Measurements from ENCODE around the gene C14orf180.

C14orf180 gene

GRCh38 chr14:104558231-104559027, 21.1 kb upstream of the C14orf180 start:
- Histone ChIP-seq H3K36me3 (ENCODE audit: insufficient read depth, low read length) (no peaks in the 10 kb centered on the region), H3K27ac (ENCODE audit: low read depth, low read length) (no peak overlapping the region), H3K9me3 (ENCODE audit: low read length) (no peaks in the 10 kb centered on the region), H3K27me3 (ENCODE audit: control insufficient read depth in 1 of 2, insufficient read depth in 2 of 2, low read length in 2 of 2) (peaks cover 0 to 7% of the 10 kb centered on the region in 2 donors), H3K4me1 (ENCODE audit: insufficient read depth, low read length) (no peaks in the 10 kb centered on the region), H3K9ac (ENCODE audit: low read length) (no peak overlapping the region), H3K4me3 (ENCODE audit: low read depth in 1 of 2, low read length in 2 of 2) (no peak overlapping the region)

GRCh38 chr14:104559028-104559803, 20.3 kb upstream of the C14orf180 start:
- Histone ChIP-seq H3K4me1 (ENCODE audit: insufficient read depth, low read length) (no peaks in the 10 kb centered on the region), H3K27ac (ENCODE audit: low read depth, low read length) (no peak overlapping the region), H3K9me3 (ENCODE audit: low read length) (no peaks in the 10 kb centered on the region), H3K36me3 (ENCODE audit: insufficient read depth, low read length) (no peaks in the 10 kb centered on the region), H3K4me3 (ENCODE audit: low read depth in 1 of 2, low read length in 2 of 2) (no peak overlapping the region), H3K9ac (ENCODE audit: low read length) (no peak overlapping the region), H3K27me3 (ENCODE audit: control insufficient read depth in 1 of 2, insufficient read depth in 2 of 2, low read length in 2 of 2) (peaks cover 0 to 15% of the 10 kb centered on the region in 2 donors)

GRCh38 chr14:104559804-104560585, 19.6 kb upstream of the C14orf180 start:
- Histone ChIP-seq H3K4me3 (ENCODE audit: low read depth in 1 of 2, low read length in 2 of 2) (no peak overlapping the region), H3K36me3 (ENCODE audit: insufficient read depth, low read length) (no peaks in the 10 kb centered on the region), H3K9ac (ENCODE audit: low read length) (no peak overlapping the region), H3K4me1 (ENCODE audit: insufficient read depth, low read length) (no peaks in the 10 kb centered on the region), H3K9me3 (ENCODE audit: low read length) (no peaks in the 10 kb centered on the region), H3K27me3 (ENCODE audit: control insufficient read depth in 1 of 2, insufficient read depth in 2 of 2, low read length in 2 of 2) (peaks cover 0 to 20% of the 10 kb centered on the region in 2 donors), H3K27ac (ENCODE audit: low read depth, low read length) (no peak overlapping the region)

GRCh38 chr14:104560586-104560945, 19.0 kb upstream of the C14orf180 start:
- Histone ChIP-seq H3K4me1 (ENCODE audit: insufficient read depth, low read length) (no peaks in the 10 kb centered on the region), H3K27me3 (ENCODE audit: control insufficient read depth in 1 of 2, insufficient read depth in 2 of 2, low read length in 2 of 2) (peaks cover 0 to 24% of the 10 kb centered on the region in 2 donors)

GRCh38 chr14:104561124-104561557, 18.4 kb upstream of the C14orf180 start:
- no peak overlapping the region for H3K9ac ChIP-seq (ENCODE audit: low read length)
- H3K9me3 ChIP-seq (ENCODE audit: low read length) = no peaks in the 10 kb centered on the region
- peaks cover 0 to 30% of the 10 kb centered on the region in 2 donors for H3K27me3 ChIP-seq (ENCODE audit: control insufficient read depth in 1 of 2, insufficient read depth in 2 of 2, low read length in 2 of 2)
- no peaks in the 10 kb centered on the region for H3K4me1 ChIP-seq (ENCODE audit: insufficient read depth, low read length)
- no peaks in the 10 kb centered on the region for H3K36me3 ChIP-seq (ENCODE audit: insufficient read depth, low read length)
- no peak overlapping the region for H3K27ac ChIP-seq (ENCODE audit: low read depth, low read length)
- H3K4me3 ChIP-seq (ENCODE audit: low read depth in 1 of 2, low read length in 2 of 2) = no peak overlapping the region

More at GRCh38 chr14:104560586-104560945, 19.0 kb upstream of the C14orf180 start:
- Histone ChIP-seq H3K9ac (ENCODE audit: low read length) (no peak overlapping the region), H3K27ac (ENCODE audit: low read depth, low read length) (no peak overlapping the region), H3K4me3 (ENCODE audit: low read depth in 1 of 2, low read length in 2 of 2) (no peak overlapping the region), H3K9me3 (ENCODE audit: low read length) (no peaks in the 10 kb centered on the region), H3K36me3 (ENCODE audit: insufficient read depth, low read length) (no peaks in the 10 kb centered on the region)

GRCh38 chr14:104561632-104562495, 17.7 kb upstream of the C14orf180 start:
- Histone ChIP-seq H3K27ac (ENCODE audit: low read depth, low read length) (no peak overlapping the region), H3K9ac (ENCODE audit: low read length) (no peak overlapping the region), H3K9me3 (ENCODE audit: low read length) (no peaks in the 10 kb centered on the region), H3K27me3 (ENCODE audit: control insufficient read depth in 1 of 2, insufficient read depth in 2 of 2, low read length in 2 of 2) (peaks cover 0 to 35% of the 10 kb centered on the region in 2 donors), H3K4me1 (ENCODE audit: insufficient read depth, low read length) (no peaks in the 10 kb centered on the region), H3K4me3 (ENCODE audit: low read depth in 1 of 2, low read length in 2 of 2) (no peak overlapping the region), H3K36me3 (ENCODE audit: insufficient read depth, low read length) (no peaks in the 10 kb centered on the region)

GRCh38 chr14:104562606-104563005, 17.0 kb upstream of the C14orf180 start:
- Histone ChIP-seq H3K9ac (ENCODE audit: low read length) (no peak overlapping the region), H3K27me3 (ENCODE audit: control insufficient read depth in 1 of 2, insufficient read depth in 2 of 2, low read length in 2 of 2) (peaks cover 0 to 35% of the 10 kb centered on the region in 2 donors), H3K36me3 (ENCODE audit: insufficient read depth, low read length) (no peaks in the 10 kb centered on the region), H3K4me3 (ENCODE audit: low read depth in 1 of 2, low read length in 2 of 2) (no peak overlapping the region), H3K27ac (ENCODE audit: low read depth, low read length) (no peak overlapping the region), H3K9me3 (ENCODE audit: low read length) (no peaks in the 10 kb centered on the region), H3K4me1 (ENCODE audit: insufficient read depth, low read length) (no peaks in the 10 kb centered on the region)

GRCh38 chr14:104563191-104563741, 16.3 kb upstream of the C14orf180 start:
- Histone ChIP-seq H3K27ac (ENCODE audit: low read depth, low read length) (no peak overlapping the region), H3K36me3 (ENCODE audit: insufficient read depth, low read length) (no peaks in the 10 kb centered on the region), H3K4me1 (ENCODE audit: insufficient read depth, low read length) (no peaks in the 10 kb centered on the region), H3K9me3 (ENCODE audit: low read length) (no peaks in the 10 kb centered on the region), H3K27me3 (ENCODE audit: control insufficient read depth in 1 of 2, insufficient read depth in 2 of 2, low read length in 2 of 2) (peaks cover 0 to 35% of the 10 kb centered on the region in 2 donors), H3K9ac (ENCODE audit: low read length) (no peak overlapping the region), H3K4me3 (ENCODE audit: low read depth in 1 of 2, low read length in 2 of 2) (no peak overlapping the region)

- H3K4me3 ChIP-seq (ENCODE audit: low read depth in 1 of 2, low read length in 2 of 2) = no peak overlapping the region
- H3K9me3 ChIP-seq (ENCODE audit: low read length) = no peaks in the 10 kb centered on the region
- peaks cover 0 to 40% of the 10 kb centered on the region in 2 donors for H3K27me3 ChIP-seq (ENCODE audit: control insufficient read depth in 1 of 2, insufficient read depth in 2 of 2, low read length in 2 of 2)
- no peak overlapping the region for H3K9ac ChIP-seq (ENCODE audit: low read length)
- H3K36me3 ChIP-seq (ENCODE audit: insufficient read depth, low read length) = no peaks in the 10 kb centered on the region
- no peak overlapping the region for H3K27ac ChIP-seq (ENCODE audit: low read depth, low read length)
- no peaks in the 10 kb centered on the region for H3K4me1 ChIP-seq (ENCODE audit: insufficient read depth, low read length)
Observed at GRCh38 chr14:104563742-104564615, 15.6 kb upstream of the C14orf180 start.
